ENCODE data around the gene PAK5. TPM values are rescaled to one million over a fixed set of nuclear protein-coding genes. Genes with fewer than 3 reads are reported as not detected.
A peak's percentile ranks its signal among the peaks of the same experiment; 100 is the strongest.

The PAK5 gene
- total RNA-seq, 1 donor from 2014 or later = 3.1 TPM

GRCh38 chr20:9616455-9616805 is 222.4 kb downstream of the PAK5 start:
- no peak for DNase-seq (ENCODE audit: low spot score)

GRCh38 chr20:9615766-9616454 is 223.0 kb downstream of the PAK5 start:
- DNase-seq (ENCODE audit: low spot score) = no peak

GRCh38 chr20:9615118-9615517 is 223.8 kb downstream of the PAK5 start:
- DNase-seq (ENCODE audit: low spot score) = no peak

- DNase-seq (ENCODE audit: low spot score) = no peak
Observed at GRCh38 chr20:9613871-9614270, 225.0 kb downstream of the PAK5 start.

GRCh38 chr20:9611921-9612320 is 227.0 kb downstream of the PAK5 start:
- DNase-seq (ENCODE audit: low spot score) = no peak

GRCh38 chr20:9610665-9611064 is 228.2 kb downstream of the PAK5 start:
- no peak for DNase-seq (ENCODE audit: low spot score)

GRCh38 chr20:9609887-9610502 is 228.9 kb downstream of the PAK5 start:
- peak; percentile 74 for DNase-seq (ENCODE audit: low spot score)

- no peak for DNase-seq (ENCODE audit: low spot score)
Observed at GRCh38 chr20:9608639-9609340, 230.1 kb downstream of the PAK5 start.

- DNase-seq (ENCODE audit: low spot score) = no peak
Observed at GRCh38 chr20:9602847-9603183, 236.1 kb downstream of the PAK5 start.

GRCh38 chr20:9600562-9600961 is 238.3 kb downstream of the PAK5 start:
- DNase-seq (ENCODE audit: low spot score) = no peak

GRCh38 chr20:9597547-9597946 is 241.3 kb downstream of the PAK5 start:
- DNase-seq (ENCODE audit: low spot score) = no peak

GRCh38 chr20:9595763-9596162 is 243.1 kb downstream of the PAK5 start:
- DNase-seq (ENCODE audit: low spot score) = no peak

GRCh38 chr20:9594284-9594875 is 244.5 kb downstream of the PAK5 start:
- no peak for DNase-seq (ENCODE audit: low spot score)

- DNase-seq (ENCODE audit: low spot score) = no peak
Observed at GRCh38 chr20:9592419-9592818, 246.5 kb downstream of the PAK5 start.

- no peak for DNase-seq (ENCODE audit: low spot score)
Observed at GRCh38 chr20:9591080-9591479, 247.8 kb downstream of the PAK5 start.

GRCh38 chr20:9590189-9590588 is 248.7 kb downstream of the PAK5 start:
- no peak for DNase-seq (ENCODE audit: low spot score)

GRCh38 chr20:9588706-9589105 is 250.2 kb downstream of the PAK5 start:
- DNase-seq (ENCODE audit: low spot score) = no peak

- DNase-seq (ENCODE audit: low spot score) = no peak
Observed at GRCh38 chr20:9583151-9583550, 255.7 kb downstream of the PAK5 start.

GRCh38 chr20:9582137-9582536 is 256.7 kb downstream of the PAK5 start:
- no peak for DNase-seq (ENCODE audit: low spot score)

GRCh38 chr20:9581509-9581908 is 257.4 kb downstream of the PAK5 start:
- DNase-seq (ENCODE audit: low spot score) = no peak

GRCh38 chr20:9578594-9578993 is 260.3 kb downstream of the PAK5 start:
- DNase-seq (ENCODE audit: low spot score) = no peak

GRCh38 chr20:9577397-9577796 is 261.5 kb downstream of the PAK5 start:
- DNase-seq (ENCODE audit: low spot score) = no peak

- no peak for DNase-seq (ENCODE audit: low spot score)
Observed at GRCh38 chr20:9576695-9577094, 262.2 kb downstream of the PAK5 start.
